ENCODE results near the gene SPON1. TPM values are rescaled to one million over a fixed set of nuclear protein-coding genes. Genes with fewer than 3 reads are reported as not detected.

Gene SPON1
- total RNA-seq (ENCODE audit: low replicate concordance) = 0.08 and 26.8 TPM in 2 replicates

DNA sequence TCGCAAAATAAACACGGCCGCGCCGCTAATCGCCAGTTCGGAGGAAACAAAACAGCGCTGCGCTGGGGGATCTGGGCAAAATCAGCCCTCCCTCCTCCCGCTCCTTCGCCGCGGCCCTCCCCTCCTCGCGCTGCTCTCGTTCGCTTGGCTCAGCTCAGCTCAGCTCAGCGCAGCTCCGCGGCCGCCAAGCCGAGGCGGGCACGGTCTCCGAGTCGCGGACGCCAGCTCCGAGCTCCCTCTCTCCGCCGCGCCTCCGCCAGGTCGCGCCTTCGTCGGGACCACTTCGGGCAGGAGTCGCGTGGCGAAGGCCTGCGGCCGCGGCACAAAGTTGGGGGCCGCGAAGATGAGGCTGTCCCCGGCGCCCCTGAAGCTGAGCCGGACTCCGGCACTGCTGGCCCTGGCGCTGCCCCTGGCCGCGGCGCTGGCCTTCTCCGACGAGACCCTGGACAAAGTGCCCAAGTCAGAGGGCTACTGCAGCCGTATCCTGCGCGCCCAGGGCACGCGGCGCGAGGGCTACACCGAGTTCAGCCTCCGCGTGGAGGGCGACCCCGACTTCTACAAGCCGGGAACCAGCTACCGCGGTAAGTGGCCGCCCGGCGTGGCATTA is at the start of gene SPON1:
Gene SPON1, plus strand, starts transcription at position 162 of the 607 bp plus-strand sequence. Its CDS starts 182 bp downstream, at position 344.

